GM21723 (cell line): ENCODE data around the gene FCF1.

Experiments
- ATAC-seq: cut with Tn5 transposase; IDR thresholded peaks from one replicate; pipeline ENCODE4 v1.9.1; 2021; ENCODE audit warnings: mild to moderate bottlenecking, moderate library complexity; ENCODE audit not compliant: unreplicated experiment

Gene FCF1, protein sequence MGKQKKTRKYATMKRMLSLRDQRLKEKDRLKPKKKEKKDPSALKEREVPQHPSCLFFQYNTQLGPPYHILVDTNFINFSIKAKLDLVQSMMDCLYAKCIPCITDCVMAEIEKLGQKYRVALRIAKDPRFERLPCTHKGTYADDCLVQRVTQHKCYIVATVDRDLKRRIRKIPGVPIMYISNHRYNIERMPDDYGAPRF

GRCh38 chr14:74712499-74713394, at the start of gene FCF1, which contains the start of gene AREL1:
FCF1 (plus strand) TSS chr14:74713144; CDS start chr14:74713198, 54 bp downstream.
AREL1 (minus strand) TSS chr14:74713080; CDS start chr14:74685615, 27,465 bp downstream.
- ATAC-seq, result peak; percentile 95

- no peak for ATAC-seq
Measured at GRCh38 chr14:74663884-74664283, 49.1 kb upstream of the FCF1 start.

- ATAC-seq, result no peak
Measured at GRCh38 chr14:74664717-74665116, 48.2 kb upstream of the FCF1 start.

DNA sequence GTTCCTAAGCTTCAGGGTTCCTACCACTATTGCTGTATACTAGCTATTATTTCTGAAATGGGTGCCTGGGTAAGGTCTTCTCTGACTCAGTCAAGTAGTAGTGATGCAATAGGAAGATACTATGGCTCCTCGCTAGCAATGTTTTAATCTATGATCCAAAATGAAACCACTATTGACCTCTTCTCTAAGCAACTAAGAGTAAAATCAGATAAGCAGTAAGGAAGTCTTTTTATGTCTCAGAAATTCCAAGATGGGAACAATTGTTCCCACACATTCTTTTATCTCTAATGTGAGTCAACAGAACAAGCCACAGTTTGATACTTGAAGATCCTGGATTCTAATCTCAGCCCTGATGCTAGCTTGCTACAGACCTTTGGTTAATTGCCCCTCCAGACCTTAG, 45.2 kb upstream of the FCF1 start:
- ATAC-seq, result no peak

- ATAC-seq, result no peak
Measured at GRCh38 chr14:74669256-74669655, 43.7 kb upstream of the FCF1 start.

- no peak for ATAC-seq
Measured at GRCh38 chr14:74669846-74670245, 43.1 kb upstream of the FCF1 start.

DNA sequence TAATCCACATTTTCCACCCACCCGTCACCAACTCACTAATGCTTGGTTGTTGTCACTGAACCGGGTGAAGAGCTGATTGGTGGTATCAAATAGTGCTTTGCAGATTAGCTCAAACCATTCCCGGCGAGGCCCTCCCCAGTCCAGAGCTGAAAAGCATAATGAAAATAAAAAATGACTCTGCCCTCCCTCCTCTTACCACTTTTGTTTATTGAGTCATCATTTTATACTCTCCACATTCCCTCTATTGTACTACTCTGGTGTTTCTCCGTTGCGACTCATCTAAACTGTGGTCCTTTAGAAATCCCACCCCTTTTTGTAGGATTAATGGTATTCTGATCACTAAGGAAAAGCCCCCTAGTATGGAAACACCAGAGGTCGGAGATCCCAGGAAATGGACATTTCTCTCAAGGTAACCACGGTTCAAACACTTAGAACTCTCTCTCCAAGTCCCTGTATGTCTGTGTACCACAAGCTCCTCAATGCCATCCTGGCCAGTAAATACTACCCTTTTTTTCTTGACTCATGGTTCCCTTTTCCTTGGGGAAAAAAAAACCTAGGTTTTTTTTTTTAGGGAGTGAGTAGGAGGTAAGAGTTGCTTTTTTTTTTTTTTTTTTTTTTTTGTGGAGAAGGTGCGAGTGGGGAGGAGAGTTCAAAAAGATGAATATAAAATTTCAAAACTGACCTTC, 42.1 kb upstream of the FCF1 start:
- ATAC-seq, result no peak

DNA sequence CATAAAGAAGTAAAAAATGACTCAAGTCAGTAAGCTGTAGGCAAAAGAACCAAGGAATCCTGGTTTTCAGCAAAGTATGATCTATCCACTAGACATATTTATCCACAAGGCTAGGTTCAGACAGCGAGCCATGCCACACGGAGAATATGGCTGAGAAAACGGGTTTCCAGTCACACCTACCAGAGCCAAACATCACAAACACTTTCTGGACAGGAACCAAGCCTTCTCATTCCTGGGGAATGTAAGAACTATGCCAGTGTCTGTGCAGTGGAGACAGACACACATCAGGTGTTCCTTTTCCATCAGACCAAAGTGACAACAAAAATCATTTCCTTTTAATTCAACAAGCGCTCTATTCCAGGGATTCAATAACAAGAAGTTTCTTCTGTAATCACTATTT, 41.2 kb upstream of the FCF1 start:
- no peak for ATAC-seq

DNA sequence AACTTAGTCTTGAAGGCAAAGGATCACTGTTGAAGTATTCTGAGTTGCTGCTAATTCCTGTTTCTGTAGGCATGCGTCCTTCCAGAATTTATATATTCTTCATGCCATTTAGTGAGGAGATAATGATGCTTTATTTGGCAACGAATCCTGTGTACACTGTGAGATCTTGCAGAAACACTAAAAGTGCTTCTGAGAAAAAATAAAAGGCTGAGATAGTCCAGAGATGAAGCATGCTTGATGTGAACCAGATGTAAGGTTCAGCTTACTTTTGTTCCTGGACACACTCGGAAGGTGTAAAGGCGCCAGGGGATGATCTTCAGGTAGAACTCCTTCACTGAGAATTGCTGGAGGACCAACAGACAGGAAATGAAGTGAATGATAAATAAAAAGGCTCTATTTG, 39.2 kb upstream of the FCF1 start:
- no peak for ATAC-seq

DNA sequence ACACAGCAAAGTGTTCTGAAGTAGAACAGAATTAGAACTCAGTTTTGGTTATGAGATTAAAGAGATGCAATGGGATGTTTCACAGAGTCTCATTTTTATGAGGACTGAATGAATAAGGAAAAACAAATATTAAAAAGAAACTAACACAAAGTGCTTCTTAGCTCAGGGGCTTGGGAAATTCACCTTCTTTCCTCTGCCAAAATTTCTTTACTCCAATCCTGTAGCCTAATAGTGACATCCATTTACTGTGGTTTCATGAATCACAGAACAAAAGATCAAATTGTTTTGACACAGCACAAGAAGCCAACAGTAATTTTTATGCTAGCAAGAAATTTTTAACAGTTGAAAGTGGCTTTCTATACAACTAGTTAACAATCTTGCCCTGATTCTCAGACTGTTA, 37.7 kb upstream of the FCF1 start:
- ATAC-seq, result no peak

GRCh38 chr14:74682169-74682952, 30.6 kb upstream of the FCF1 start:
- no peak for ATAC-seq

DNA sequence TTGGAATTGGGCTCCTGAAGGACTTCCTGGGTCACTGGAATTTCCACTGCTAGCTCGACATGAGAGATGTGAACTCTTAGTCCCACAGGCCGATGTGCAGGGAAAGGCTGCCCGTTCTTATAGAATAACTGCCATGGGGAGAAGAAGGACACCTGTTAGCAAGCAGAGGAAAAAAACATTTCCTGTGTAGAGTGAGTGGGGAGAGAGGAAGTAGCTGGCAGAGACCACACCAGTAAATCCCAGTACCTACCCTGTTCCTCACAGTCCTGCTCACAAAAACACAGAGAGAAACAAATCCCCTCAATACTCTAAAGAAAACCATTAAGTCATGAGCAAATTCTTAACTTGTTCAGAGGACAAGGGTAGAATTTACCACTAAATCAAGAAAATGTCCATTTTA, 29.5 kb upstream of the FCF1 start:
- ATAC-seq, result no peak

GRCh38 chr14:74684434-74684833, 28.5 kb upstream of the FCF1 start:
- ATAC-seq, result no peak

DNA sequence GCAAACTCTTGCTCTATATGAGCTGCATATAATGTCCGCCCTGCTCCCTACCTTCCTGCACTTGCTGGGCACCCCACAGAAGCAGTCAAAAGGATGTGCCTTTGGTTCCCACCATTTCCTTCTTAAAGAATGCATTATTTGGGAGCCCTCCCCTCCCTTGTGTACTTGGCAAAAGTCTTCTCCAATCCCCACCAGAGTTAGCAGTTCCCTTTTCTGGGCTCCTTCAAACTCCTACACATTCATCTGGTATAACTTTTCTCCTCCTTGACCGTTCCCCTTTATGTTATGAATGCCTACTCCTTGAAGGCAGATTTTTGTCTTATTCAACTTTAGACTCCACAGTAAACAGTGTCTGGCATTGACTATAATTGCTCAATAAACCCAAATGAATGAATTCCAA, 27.9 kb upstream of the FCF1 start:
- ATAC-seq, result no peak

DNA sequence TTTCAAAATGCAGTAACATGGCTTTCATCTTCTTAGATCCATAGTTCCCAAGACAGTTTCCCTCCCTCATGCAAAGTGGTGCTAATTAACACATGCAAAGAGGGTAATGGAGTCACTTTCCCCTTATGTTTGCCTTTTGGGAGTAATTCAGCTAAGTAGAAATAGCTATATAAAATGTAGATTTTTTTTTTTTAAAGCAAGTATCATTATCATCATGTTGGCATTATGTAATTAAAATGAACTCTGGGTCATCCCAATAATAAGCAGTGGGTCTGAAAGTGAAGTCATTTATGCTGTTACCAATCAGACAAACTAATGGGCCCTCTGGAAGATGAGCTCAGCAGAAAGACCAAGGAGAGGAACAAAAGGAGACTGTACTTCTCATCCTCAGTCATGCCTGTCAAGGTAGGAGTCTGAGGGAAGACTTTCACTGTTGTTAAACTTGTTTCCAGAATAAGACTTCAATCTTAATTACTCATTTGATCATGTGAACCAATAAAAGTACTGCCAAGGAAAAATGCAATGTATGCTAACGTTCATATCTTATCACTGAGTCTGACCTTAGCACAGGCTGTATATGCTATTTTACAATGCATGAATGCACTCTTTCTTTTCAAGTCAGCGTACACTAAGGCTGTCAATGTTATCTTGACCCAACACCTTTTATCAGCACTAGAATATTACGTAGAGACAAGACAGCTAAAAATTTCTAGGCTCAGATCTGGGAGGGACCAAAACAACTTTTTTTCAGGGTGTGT, 26.8 kb upstream of the FCF1 start:
- no peak for ATAC-seq

DNA sequence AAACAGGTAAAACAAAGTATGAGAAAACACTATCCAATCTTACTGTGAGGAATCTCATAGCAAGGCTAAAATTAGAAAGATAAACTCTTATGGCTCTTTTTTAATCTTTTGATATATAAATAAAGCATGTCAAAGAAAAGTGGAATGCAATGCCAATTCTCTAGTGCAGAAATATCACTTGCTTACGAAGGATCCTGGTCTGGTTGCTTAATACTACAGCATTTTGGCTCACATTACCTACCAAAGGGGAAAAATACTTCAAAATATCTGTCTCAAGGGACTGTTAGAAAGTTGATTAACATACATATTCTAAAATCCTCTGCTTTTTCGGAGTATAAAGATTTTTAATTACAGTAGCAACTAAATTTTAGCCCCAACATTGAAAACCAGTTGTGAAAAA, 21.5 kb upstream of the FCF1 start:
- no peak for ATAC-seq

GRCh38 chr14:74693191-74693590, 19.8 kb upstream of the FCF1 start:
- ATAC-seq, result no peak

DNA sequence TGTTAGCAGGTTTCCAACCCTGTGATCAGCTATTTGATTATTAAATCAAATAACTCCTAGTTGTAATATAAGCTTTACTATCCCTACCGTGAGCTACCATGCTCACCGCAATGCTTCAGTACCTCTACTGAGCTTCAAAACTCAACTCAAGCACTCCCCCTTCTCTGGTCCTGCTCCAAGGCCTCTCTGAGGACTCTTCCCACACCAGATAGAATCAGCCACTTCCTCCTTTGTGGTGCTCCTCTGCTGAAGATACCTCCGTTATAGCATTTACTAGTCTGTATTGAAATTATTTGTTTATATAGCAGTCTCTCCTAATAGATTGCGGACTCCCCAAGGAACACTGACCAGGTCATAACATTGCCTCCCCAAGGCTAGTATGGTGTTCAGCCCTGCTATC, 17.5 kb upstream of the FCF1 start:
- ATAC-seq, result no peak

GRCh38 chr14:74697011-74697410, 15.9 kb upstream of the FCF1 start:
- ATAC-seq, result no peak

DNA sequence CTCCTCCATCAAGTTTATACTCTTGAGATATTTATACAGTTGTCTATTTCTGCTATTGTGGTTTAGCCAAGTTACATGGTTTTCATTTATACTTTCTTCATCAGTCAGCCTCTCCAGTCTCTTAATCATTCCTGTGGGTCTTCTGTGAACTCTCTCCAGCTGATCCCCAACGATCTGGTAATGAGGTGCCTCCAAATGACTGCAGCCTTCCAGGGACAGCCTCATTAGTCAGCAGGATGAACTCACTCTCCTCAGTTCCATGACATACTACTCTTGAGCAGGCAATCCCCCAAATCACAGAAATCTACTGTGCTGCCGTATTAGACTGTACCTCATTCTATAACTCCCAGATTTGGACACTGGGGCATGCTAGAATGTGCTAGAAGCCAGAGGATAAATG, 15.4 kb upstream of the FCF1 start:
- no peak for ATAC-seq
